Right lung (tissue), 5 donors: ENCODE data around the gene RCAN1. TPM values are rescaled to one million over a fixed set of nuclear protein-coding genes. Genes with fewer than 3 reads are reported as not detected.
"Not testable (repeated sequence)": the region's sequence is repeated elsewhere in the genome, so short reads cannot be mapped to it uniquely, and the experiment has no call there.

Experiments
- DNase-seq, 2 donors: peaks; one replicate each; pipeline ENCODE4 v3.0.0-alpha.2; 2013
- polyA plus RNA-seq, 5 donors: library from polyadenylated mRNA; unstranded; fragments of 120-200 nt; gene quantifications; one replicate each; pipeline versions ENCODE4 v1.2.1 to v1.2.3, GENCODE V29; 2013; ENCODE audit warnings: inconsistent platforms in 1 of 5, low replicate concordance in 1 of 5; ENCODE audit not compliant: insufficient read length in 5 of 5, insufficient read depth in 1 of 5

RCAN1 gene
- polyA plus RNA-seq, 5 donors, result 16.9 to 20.9 (median 20.0) TPM

- DNase-seq, result no peak
Measured at GRCh38 chr21:34574601-34575529, 40.0 kb downstream of the RCAN1 start.

GRCh38 chr21:34571994-34572393 lies 42.9 kb downstream of the RCAN1 start:
- DNase-seq, result no peak

- no peak for DNase-seq
Measured at GRCh38 chr21:34570313-34570712, 44.6 kb downstream of the RCAN1 start.

- no peak for DNase-seq
Measured at GRCh38 chr21:34569381-34569979, 45.4 kb downstream of the RCAN1 start.

- DNase-seq, result not testable (repeated sequence)
Measured at GRCh38 chr21:34568801-34569200, 46.1 kb downstream of the RCAN1 start.

GRCh38 chr21:34567604-34568155 lies 47.2 kb downstream of the RCAN1 start:
- DNase-seq, result peak; percentile 25 to 30

- no peak for DNase-seq
Measured at GRCh38 chr21:34565238-34565637, 49.7 kb downstream of the RCAN1 start.

GRCh38 chr21:34563370-34563769 lies 51.5 kb downstream of the RCAN1 start:
- DNase-seq, result not testable (repeated sequence)

GRCh38 chr21:34561806-34562205 lies 53.1 kb downstream of the RCAN1 start:
- DNase-seq, result no peak

GRCh38 chr21:34560609-34561008 lies 54.3 kb downstream of the RCAN1 start:
- DNase-seq, result no peak

- no peak for DNase-seq
Measured at GRCh38 chr21:34560021-34560420, 54.9 kb downstream of the RCAN1 start.

GRCh38 chr21:34559089-34559631 lies 55.8 kb downstream of the RCAN1 start:
- no peak for DNase-seq

- DNase-seq, result no peak
Measured at GRCh38 chr21:34558166-34558565, 56.7 kb downstream of the RCAN1 start.

GRCh38 chr21:34557261-34557660 lies 57.7 kb downstream of the RCAN1 start:
- no peak for DNase-seq

- DNase-seq, result not testable (repeated sequence)
Measured at GRCh38 chr21:34554670-34555069, 60.2 kb downstream of the RCAN1 start.

- no peak for DNase-seq
Measured at GRCh38 chr21:34554227-34554626, 60.7 kb downstream of the RCAN1 start.

GRCh38 chr21:34553151-34553952 lies 61.6 kb downstream of the RCAN1 start:
- DNase-seq, result no peak

- DNase-seq, result no peak
Measured at GRCh38 chr21:34552360-34553098, 62.4 kb downstream of the RCAN1 start.

- DNase-seq, result no peak
Measured at GRCh38 chr21:34550182-34550799, 64.6 kb downstream of the RCAN1 start.

- DNase-seq, result no peak
Measured at GRCh38 chr21:34548781-34549376, 66.0 kb downstream of the RCAN1 start.
